GM18505 (cell line): Measurements from ENCODE around the gene SLA2.
"Not testable (repeated sequence)": the region's sequence is repeated elsewhere in the genome, so short reads cannot be mapped to it uniquely, and the experiment has no call there.

Experiments used
- ATAC-seq: cut with Tn5 transposase; IDR thresholded peaks from one replicate; pipeline ENCODE4 v1.9.1; 2021; ENCODE audit not compliant: unreplicated experiment
- POLR2A ChIP-seq: IDR thresholded peaks from 4 replicates; pipeline ENCODE4 v1.6.1; 2011; ENCODE audit warnings: borderline replicate concordance; ENCODE audit not compliant: insufficient read depth, insufficient read length; ENCODE audit errors: extremely low read depth

SLA2 gene

GRCh38 chr20:36571564-36572504 is 74.2 kb downstream of the SLA2 start:
- ATAC-seq: no peak

DNA sequence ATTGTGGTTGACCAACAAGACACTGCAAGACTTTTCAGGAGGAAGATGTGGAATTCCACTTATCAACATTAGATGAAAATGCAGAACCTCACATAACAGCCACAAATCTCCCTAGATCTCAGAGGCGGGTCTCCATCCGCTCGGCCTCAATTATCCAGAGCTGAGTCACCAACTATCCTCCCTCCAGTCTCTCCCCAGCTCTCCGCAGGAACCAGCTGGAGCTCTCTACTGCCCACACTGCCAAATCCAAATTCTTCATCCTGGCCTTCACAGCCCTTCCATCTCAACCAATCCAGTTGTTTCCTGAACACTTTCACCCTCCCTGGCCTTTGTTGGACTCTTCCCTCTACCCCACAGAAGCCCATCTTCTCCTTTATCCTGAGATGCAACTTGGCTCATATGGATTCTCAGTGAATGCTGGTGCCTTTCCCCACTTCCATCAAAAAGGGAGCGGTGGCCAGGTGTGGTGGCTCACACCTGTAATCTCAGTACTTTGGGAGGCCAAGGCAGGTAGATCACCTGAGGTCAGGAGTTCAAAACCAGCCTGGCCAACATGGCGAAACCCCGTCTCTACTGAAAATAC is 76.1 kb downstream of the SLA2 start:
- ATAC-seq: no peak
- TF ChIP-seq POLR2A: no peak

More at GRCh38 chr20:36571564-36572504, 74.2 kb downstream of the SLA2 start:
- no peak for TF ChIP-seq POLR2A

- TF ChIP-seq POLR2A: no peak
- no peak for ATAC-seq
Measured at GRCh38 chr20:36565520-36565919, 80.5 kb downstream of the SLA2 start.

DNA sequence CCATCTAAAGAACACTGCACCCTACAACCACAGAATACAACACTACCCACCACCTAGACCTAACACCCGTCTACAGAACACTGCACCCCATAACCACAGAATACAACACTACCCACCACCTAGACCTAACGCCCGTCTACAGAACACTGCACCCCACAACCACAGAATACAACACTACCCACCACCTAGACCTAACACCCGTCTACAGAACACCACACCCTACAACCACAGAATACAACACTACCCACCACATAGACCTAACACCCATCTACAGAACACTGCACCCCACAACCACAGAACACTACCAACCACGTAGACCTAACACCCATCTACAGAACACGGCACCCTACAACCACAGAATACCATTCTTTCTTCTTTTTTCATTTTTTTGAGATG is 81.3 kb downstream of the SLA2 start:
- not testable (repeated sequence) for ATAC-seq

- not testable (repeated sequence) for ATAC-seq
Measured at GRCh38 chr20:36564078-36564725, 81.8 kb downstream of the SLA2 start.

DNA sequence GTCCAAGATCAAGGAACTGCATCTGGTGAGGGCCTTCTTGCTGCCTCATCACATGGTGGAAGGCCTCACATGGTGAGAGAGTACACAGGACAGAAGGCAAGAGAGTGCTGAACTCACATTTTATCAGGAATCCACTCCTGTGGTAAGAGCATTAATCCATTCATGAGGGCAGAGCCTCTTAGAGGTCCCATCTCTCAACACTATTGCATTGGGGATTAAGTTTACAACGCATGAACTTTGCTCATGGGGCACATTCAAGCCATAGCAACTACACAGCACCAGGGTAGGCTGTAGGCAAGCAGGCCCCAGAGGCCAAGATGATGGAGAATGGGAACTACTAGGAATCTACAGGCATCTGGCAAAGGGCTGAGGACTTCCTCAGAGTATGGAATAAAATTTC is 82.6 kb downstream of the SLA2 start:
- no peak for ATAC-seq
- no peak for TF ChIP-seq POLR2A

DNA sequence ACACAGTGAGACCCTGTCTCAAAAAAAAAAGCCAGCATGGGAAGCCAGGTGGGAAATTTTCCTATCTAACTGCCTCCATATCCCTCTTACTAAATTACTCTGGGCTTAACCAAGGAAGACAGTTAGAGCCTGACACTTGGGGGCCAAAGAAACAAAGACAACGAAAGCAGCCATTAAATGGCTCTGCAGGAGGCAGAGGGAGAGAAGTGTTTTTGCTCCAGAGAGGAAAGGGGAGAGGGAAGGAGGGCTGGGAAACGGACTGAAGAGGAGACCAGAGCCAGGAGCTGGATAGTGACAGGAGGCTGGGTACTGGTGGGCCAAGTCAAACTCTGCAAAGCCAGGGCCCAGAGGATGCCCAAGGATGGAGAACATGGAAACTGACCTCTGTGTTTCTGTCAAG is 83.3 kb downstream of the SLA2 start:
- no peak for TF ChIP-seq POLR2A
- ATAC-seq: no peak
